Dedifferentiated amniotic fluid mesenchymal stem cell (primary cell): ENCODE data around the gene MYLK4.

ENCODE experiments used
- DNase-seq: peaks from one replicate; pipeline ENCODE4 v3.0.0-alpha.2; 2016; ENCODE audit errors: extremely low spot score

Gene MYLK4

DNA sequence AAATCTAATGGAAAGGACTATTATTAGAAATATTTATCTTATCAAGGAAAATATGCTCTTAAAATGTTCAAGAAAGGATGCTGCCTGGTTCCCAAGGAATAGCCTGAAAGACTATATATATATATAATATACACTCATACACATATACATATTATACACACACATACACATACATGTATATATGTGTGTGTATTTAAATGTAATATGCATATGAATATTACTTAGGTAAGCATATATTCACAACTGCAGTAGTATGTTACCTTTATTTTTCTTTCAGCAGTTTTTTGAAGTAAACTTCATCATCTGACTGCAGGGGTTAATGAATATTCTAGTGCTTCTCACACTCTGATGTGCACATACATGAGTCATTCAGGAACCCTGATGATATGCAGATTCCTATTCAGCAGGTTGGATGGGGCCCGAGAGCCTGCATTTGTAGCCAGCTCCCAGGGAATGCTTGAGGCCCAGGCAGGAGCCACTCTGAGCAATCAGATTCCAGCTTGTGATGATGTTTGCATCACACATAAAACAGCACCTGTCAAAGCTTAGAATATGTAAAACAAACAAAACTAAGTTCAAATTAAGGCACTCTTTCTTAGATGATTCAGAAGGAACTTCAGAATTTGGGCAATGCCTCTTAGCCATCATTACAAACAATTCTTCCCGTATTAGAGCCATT is 16.1 kb downstream of the MYLK4 start:
- no peak for DNase-seq

DNA sequence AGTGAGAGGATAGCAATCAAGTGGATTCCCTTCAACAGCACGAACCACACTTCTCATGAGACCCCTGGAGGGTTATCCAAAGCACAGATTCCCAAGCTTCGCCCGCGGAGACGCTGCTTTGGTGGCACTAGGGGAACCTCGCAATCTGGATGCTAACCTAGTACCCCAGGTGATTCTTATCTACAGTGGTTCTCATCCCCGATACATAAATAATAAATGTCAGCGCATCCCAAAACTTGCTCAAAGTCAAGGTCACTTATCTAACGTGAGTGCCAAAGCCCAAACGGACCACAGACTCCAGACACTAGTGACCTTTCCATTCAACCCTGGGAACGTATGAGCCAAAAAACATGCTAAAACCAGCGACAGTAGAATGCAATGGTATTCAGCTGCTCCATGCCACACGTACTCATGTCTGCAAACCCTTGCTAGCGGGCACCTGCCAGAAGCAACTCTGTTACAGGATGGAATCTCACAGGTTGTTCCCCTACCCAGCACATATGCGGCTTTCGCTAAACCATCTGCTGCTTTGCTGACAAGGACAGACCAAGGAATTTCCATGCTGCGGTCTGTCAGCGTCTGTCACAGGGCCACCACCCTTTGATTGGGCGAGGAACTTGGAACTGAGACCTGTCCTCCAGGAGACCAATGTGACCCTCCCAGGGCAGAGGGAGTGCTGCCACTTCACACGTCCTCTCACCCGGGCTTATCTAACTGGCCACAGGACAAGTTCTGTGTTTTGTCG is 16.8 kb downstream of the MYLK4 start:
- no peak for DNase-seq

DNA sequence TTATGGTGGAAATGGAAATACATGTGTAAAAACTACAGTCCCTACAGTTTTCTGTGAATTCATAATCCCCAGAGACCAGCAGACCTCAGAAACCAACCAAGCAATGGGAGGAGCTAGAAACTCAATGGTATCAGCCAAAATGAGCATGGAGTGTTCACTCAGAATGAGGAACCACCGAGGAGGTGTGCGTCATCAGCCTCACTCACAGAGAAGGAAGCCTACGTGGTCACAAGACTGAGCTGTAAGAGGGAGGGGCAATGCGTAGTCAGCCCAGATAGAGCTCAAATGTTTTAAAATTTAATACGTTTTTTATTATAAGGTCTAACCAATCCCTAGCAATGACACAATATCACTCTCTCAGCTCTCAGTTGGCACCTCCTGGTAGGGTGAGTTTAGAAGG is 17.4 kb downstream of the MYLK4 start:
- no peak for DNase-seq

DNA sequence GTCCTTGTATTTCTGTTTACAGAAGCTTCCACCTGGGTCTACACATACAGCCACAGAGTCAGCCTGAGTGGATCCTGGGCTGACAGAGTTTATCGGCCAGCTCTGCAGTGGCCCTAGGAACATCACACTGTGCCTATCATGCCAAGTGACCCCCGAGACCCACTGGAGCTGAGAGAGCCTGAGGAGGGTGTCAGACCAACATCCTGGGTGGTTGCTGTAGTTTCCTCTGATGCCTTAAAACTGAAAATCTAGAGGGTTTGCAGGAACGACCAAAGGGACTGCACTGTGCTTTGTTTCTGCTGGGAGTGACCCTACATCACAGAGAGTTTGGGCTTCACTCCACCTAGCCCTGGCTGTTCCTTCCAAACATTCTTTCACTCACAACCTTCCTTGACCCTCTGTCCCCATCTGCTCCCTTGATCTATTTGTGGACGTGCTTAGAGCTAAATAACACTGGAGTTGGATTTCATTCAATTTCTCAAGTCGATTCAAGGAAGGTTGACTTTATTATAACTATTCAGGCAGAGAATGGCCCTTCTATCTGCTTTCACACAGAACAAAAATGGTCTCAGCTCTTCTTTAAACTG is 18.1 kb downstream of the MYLK4 start:
- DNase-seq = no peak

DNA sequence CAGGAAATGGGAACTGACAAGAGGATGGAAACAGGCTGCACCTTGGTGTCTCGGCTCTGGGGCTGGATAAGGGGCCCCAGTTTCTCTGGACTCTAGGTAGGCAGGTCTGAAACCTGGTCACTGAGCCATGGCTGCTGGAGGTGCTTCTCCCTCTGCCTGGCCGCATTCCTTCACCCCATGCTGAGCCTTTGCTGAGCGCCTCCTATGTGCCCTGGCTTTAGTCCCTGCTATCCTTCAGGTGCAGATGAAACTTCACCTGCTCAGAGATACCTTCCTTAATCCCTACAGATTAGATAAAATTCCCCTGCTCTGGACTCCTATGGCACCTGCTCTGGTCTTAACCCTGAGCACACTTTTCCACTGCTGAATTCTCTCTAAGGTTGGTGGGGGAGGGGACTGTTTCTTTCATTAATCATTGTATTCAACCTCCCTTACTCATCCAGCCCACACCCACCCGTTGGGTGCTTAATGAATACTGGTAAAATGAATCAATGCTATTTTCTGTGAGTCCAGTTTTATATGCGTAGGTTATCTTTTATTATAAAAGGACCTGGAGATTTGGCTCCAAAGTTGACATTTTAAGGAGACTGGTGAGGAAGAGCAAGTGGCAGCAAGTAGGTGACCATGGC is 19.3 kb downstream of the MYLK4 start:
- DNase-seq = no peak

DNA sequence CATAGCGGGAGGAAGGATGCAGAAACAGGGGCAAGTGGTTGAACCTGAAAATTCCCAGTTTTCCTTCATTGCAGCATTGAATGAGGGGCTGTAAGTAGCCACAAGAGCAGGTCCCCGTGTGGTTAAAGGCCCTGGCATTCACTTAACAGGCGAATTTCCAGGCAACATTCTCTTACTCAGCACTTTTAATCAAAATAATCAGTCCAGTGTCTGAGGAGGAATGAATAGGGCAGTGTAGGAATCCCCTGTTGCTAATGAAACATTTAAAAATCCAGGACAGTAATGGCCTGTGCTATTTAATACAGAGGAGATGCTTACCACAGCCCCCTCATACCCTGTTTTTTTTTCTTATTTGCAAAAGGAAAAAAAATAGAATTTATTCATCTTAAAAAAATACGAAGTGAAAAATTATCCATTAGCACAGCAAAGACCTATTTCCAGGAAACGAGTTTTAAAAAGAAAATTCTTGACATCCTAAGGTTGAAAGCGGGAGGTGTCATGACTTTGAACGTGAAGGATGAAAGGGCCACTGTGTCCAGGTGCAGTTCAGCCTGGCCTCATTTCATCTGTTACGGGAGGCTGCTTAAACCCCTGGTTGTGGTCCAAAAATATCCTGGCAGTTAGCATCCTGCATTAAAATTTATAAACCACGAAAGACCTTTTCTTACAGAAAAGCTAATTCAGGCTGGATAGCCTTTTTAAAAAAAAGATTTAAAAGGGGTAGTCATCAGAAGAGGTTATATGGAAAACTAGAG is 20.2 kb downstream of the MYLK4 start:
- no peak for DNase-seq

DNA sequence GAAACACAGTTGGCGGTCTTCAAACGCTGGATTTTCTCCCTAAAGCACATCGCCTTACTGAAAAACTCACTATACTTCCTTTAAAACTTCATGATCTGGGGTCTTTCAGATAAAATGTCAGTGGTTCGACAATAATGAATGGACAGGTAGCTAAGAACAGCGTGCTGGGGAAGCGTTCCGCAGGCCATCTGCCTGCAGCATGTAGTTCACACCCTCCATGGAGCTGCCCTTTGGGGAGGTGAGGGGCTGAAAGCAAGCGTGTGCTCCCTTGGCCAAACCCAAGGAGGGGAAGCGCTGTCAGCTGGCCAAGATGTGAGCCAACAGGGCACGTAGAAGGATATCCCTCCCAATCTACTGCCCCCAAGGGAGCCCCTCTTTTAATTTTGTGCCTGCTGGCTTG is 20.8 kb downstream of the MYLK4 start:
- no peak for DNase-seq

DNA sequence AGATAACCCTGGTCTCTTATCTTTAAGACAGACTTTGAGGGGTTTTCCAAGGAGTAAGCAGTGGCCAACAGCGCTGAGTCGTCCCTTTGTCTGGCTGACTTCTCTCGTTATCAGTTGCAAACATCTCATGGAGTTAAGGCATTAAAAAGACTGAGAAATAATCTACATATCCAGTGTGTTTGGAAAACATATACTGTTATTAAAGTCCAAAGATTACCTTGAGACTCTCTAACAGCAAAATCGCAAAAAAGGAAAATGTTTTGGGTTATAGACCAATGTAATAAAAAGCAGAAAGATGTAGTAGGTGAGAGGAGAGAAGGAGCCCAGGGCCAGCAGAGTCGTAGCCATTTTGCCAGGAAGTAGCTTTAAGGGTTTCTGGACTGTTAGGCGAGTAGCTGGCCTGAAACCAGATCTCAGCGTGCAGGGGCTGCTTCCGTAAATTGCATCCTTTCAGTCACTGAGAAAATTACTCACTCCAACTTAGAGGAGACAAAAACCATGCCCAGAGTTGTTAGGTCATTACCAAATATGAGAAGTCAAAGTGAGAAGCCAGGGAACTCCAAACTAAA is 24.6 kb downstream of the MYLK4 start:
- no peak for DNase-seq

DNA sequence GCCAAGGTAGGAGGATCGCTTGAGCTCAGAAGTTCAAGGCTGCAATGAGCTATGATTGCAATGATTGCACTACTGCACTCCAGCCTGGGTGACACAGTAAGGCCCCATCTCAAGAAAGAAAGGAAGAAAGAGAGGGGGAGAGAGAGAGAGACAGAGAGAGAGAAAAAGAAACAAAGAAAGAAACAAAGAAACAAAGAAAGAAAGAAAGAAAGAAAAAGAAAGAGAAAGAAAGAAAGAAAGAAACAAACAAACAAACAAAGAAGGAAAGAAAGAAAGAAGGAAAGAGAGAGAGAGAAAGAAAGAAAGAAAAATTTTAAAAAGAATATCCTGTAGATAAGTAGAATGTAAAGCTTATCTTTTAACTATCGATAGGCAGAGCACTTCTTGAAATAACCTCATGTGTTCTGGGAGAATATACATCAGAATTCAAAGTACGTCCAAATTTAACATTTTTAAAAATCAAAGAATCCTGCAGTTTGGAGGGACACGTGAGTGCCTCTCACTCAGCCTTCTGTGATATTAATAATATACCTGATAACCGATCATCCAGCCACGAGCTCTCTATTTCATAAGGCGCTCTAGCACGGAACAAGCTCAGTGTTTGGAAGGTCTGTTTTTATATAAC is 25.2 kb downstream of the MYLK4 start:
- DNase-seq = no peak

DNA sequence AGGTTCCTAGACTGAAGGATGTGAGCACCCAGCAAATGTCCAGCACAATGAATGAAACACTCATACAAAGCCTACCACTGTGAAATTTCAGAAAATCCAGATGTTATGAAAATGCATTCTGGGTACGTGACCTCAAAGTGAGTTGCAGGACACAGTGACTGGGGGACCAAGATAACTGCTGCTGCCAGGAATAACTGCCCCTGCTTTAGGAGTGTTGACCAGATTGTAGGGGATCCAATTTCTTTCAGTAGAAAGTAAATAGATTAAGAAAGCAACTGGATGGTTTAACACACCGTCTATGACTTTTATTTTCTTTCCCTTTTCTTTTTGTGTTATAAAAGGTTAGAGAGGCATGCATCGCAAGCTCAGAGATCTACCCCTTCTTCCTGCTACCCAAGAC is 29.5 kb downstream of the MYLK4 start:
- DNase-seq = no peak

DNA sequence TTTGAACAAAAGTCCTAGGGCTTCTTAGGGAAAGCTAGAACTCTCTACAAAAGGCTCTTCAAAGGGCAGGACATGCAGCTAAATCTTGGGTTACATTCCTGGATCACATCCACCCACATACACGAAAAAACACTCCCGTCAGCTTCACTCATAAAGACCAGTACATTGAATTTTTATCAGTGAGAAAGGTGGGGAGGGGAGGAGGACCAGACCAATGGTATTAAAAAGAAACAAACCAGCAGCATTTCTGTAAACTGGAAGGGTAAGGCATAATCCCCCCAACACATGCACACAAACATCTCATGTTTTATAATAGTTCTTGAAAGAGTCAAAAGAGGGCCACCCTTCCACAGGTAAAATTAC is 31.6 kb downstream of the MYLK4 start:
- DNase-seq = no peak

DNA sequence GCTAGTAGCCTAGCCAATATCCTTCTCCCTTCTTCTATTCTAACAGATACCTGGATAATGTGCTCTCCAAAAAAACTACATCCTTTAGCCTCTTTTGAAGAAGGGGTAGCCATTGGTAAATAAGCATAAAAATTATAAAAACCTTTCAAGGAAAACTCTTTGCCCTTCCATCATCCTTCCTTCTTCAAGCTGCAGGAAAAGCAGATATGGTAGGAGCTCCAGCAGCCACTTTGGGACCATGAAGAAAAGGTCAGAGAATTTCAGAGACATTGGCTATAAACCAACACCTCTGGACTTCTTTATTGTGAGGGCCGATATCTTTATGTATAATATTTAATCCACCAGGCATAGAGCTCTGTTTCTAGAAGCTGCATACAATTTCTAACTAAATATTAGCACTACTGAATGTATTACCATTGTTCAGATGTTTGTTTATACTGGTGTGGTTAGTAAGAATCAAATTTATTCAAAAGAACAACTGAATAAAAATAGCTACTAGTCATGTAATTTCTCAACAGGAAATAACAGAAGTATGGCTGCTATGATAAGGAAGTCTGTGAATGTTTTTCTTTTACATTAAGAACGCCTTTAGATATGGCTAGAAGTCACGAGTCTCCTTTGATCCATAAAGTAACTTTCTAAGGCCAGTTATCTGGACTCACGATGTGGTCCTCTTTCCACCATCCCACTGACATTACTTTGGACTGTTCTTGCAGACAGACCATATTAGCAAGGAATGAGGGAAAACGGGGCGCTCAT is 32.2 kb downstream of the MYLK4 start:
- DNase-seq = no peak

DNA sequence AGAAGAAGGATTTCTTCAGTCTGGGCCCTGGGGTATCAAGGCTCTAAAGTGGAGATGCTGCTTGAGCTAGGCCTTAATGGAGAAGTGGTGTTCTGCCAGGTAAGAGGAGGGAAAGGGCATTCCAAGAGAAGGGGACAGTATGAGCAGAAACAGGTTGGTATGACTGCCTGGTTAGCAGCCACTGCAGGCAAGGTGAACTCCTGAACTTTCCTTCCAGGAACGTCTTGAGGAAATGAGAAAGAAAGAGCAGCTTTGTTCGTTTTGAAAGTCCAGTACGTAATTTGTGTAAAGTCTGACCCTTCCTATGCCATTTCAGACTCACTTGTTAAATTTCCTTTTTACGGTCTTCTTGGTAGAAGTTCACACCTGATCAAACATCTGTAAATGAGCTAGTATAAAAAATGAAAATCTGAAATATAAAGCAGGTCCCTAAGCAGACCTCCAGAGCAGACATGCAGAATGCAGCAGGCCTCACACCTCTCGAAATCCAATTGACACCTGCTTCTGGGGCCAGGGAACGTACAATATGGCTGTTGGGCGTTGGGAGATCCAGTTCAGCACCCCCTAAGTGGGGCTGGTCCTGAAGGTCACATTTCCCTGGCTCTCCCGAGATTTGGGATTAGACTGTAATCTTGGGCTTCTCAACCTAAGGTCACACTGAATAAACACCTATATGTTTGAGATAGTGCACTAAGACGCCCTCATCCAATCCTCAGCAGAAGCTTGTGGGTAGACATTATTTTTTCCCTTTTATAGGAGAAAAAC is 33.6 kb downstream of the MYLK4 start:
- no peak for DNase-seq

DNA sequence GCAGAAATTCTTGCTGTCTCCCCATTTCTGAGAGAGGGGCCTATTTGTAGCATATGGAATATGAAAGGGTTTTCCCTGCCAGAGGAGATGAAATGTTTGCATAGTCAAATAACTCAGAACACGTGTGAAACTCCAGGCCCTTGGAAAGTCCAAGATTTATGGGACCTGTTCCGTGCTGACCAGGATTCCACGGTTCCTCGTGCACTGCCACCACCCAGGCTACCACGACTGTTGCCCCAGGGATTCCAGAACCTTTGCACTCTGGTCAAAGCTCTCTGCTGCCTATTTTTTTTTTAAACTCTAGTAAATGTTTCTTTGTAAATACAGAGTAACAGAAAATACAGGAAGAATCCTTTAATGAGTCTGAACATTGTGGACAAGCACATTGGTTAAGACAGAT is 35.0 kb downstream of the MYLK4 start:
- no peak for DNase-seq

DNA sequence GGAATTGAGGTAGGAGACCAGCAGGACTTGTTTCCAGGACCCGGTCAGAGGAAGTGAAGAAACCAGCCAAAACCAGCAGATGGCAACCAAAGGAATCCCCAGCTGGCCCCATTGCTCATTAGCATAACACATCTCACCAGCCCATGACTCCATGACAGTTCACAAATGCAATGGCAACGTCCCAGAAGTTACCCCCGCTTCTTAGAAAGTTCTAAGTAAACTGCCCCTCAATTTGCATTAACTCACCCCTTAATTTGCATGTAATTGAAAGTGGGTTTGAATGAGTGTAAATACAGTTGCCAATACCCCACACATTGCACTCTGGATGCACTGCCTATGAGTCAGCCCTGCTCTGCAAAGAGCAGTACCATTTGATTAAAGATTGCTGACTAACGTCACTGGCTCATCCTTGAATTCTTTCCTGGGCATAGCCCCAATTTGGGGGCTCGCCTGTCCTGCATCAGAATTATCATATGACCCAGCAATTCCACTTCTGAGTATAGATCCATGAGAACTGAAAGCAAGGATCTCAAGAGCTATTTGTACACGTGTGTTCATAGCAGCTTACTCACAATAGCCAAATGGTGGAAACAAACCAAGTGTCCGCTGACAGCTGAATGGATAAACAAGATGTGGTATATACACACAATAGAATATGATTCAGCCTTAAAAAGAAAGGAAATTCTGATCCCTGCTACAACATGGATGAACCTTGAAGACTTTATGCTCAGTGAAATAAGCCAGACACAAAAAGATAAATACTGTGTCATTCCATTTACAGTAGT is 36.4 kb downstream of the MYLK4 start:
- peak; percentile 41 for DNase-seq

DNA sequence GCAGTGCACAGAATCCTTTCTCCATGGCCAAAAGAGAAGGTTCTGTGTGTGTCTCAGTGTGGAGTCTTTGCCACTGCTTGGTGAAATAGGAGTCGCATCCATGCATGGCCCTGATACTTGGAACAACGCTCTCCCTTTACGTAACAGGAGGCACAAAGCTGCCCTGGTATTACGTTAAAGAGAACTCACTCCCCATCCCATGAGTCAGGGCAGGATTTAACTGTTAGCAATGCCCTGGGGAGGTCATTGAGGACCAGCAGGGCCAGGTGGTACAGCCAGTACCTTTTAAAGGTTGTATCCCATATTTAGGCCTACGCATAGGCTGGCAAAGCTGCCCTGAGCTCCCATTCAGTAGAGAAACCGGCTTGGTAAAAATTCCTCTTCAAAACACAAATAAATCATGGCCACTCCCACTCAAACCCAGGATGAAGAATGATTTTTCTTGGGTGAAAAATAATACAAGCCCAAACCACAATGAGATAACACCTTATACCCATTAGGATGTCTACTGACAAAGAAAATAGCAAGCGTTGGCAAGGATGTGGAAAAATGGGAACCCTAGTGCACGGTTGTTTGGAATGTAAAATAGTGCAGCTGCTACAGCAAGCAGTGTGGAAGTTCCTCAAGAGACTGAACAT is 37.1 kb downstream of the MYLK4 start:
- no peak for DNase-seq

DNA sequence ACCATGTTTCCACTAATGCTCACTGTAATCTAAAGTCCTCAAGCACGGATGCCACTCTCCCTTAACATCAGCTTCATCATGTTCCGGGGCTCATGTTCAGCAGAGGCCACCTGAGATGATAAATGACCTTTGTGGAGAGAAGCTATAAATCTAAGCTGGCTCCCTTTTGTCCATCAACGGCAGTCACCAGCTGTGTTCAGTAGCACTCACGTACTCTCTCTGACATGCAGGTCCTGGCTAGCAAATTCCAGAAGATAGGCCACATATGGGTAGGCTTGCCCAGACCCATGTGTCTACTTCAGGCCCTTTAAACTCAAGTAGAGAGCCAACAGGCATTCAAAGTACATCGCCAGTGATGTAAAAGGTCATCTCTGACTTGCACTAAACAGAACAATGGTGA is 38.6 kb downstream of the MYLK4 start:
- no peak for DNase-seq

DNA sequence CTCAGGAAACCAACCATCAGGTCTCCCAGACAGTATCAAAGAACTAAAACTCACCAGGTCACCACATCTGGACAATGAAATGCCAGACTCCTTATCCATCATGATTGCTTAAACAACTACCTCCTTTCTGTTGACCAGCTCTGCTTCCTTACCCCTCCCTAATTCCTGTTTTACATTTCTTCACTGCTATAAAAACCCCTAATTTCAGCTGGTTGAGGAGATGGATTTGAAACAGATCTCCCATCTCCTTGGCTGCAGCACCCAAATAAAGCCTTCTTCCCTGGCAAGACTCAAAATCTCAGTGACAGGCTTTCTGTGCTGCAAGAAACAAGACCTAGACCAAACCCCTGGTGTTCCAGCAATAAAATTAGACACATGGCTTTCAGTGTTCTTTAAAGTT is 40.3 kb downstream of the MYLK4 start:
- DNase-seq = no peak

DNA sequence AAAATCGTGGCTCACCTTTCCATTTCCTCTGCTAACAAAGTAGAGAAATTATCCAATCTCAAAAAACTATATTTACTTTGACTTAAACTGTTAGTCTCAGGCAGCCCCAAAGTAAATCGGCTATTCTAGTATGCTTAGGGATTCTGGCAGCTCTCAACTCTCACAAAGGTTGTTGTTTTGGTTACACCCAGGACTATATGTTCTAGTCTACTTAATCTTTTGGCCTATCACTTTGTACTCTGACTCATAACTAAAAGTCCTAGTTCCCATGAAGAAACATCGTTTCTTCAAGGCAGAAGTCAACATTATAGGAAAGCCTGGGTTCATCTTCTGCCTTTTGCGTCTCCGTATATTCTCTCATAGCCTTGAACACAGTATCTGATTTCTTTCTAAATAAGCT is 42.3 kb downstream of the MYLK4 start:
- no peak for DNase-seq
